NAMALWA (cell line): ENCODE results near the gene SLC3A2.
"Not testable (repeated sequence)": the region's sequence is repeated elsewhere in the genome, so short reads cannot be mapped to it uniquely, and the experiment has no call there.

Experiments used
- DNase-seq: peaks from one replicate; pipeline ENCODE4 v3.0.0-alpha.2; 2015; ENCODE audit warnings: low spot score

SLC3A2 gene

GRCh38 chr11:62930666-62931065, 50.0 kb downstream of the SLC3A2 start:
- no peak for DNase-seq

GRCh38 chr11:62931499-62932278, 51.0 kb downstream of the SLC3A2 start:
- no peak for DNase-seq

DNA sequence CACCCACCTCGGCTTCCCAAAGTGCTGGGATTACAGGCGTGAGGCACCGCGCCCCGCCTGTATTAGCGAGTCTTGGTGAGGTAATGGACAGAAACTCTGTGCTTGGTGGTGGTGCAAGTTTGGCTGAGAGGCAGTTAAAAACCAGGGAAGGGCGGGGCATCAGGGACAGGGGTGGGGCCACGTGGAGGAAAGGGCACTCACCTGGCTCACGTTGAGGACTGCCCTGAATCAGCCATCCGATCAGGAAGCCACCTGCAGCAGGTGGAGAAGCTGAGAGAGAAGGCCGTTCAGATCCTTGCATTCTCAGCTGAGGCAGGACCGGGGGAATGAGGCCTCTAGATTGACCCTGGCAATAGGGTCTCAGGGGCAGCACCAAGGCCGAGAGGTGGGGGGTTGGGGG, 52.6 kb downstream of the SLC3A2 start:
- no peak for DNase-seq

DNA sequence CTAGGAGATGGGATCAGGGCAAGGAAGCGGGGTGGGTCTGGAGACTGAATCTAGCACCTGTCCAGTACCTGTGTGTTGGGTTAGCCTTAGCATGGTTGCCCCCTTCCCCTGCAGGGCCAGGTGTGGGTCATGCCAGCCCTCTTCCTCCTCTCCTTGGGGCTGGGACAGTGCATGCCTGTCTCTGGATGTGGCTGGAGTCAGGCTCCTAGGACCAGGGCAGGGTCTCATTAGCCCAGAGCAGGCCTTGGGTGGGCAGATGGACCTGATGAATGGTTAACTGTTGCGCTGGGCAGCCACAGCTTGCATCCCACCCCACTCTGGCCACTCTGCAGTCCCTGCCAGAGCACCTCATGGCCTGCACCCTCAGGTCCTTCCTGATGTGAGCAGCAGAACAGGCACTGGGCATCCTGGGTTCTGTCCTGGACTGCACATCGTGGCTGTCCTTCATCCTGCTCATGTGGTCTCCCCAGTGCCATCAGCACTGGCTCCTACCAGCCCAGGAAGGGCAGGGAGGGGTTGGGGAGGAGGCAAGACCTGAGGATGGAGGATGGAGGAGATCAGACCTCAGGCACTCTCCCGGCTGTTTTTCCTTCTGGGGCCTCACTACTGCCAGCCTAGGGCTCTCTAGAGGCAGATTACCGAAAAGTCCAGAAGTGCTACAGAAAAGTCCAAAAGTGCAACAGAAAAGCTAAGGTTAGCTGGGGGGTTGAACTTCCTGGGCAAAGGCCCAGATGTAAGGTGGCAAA, 53.2 kb downstream of the SLC3A2 start:
- no peak for DNase-seq

DNA sequence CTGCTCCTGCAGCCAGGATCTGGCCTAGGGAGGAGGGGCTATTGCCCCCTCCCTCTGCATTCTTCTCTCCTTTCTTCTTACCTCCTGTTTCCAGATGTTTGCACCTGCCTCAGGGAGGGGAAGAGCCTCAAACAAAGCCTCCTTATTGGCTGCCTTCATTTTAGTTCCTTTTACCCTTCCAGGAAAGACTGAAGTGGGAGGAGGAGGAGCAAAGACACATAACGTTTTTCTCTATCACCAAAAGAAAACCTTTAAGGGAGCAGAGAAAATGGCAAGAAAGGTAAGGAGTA, 53.7 kb downstream of the SLC3A2 start:
- no peak for DNase-seq

DNA sequence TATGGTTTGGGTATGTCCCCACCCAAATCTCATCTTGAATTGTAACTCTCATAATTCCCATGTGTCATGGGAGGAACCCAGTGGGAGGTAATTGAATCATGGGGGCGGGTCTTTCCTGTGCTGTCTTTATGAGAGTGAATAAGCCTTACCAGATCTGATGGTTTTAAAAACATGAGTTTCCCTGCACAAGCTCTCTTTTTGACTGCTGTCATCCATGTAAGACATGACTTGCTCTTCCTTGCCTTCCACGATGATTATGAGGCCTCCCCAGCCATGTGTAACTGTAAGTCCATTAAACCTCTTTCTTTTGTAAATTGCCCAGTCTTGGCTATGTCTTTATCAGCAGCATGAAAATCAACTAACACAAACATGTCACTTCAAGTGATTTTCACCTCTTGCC, 56.8 kb downstream of the SLC3A2 start:
- not testable (repeated sequence) for DNase-seq
